Dermis blood vessel endothelial cell (primary cell): ENCODE results near the gene REEP6. TPM values are rescaled to one million over a fixed set of nuclear protein-coding genes. Genes with fewer than 3 reads are reported as not detected.
"Not testable (repeated sequence)": the region's sequence is repeated elsewhere in the genome, so short reads cannot be mapped to it uniquely, and the experiment has no call there.

Experiments used
- DNase-seq: peaks from one replicate; pipeline ENCODE4 v3.0.0; 2010
- total RNA-seq: library from RNA; depleted of rRNA; stranded (reverse); fragments of >200 nt; gene quantifications from 2 replicates; pipeline ENCODE4 v1.2.3, GENCODE V29; 2014

The REEP6 gene
- total RNA-seq, 1 donor from 2014 or later = 0.34 TPM

- DNase-seq = no peak
These were observed 18.8 kb downstream of the REEP6 start for GRCh38 chr19:1509602-1510441.

- DNase-seq = no peak
These were observed 19.4 kb downstream of the REEP6 start for GRCh38 chr19:1510442-1510806.

- DNase-seq = no peak
These were observed 19.8 kb downstream of the REEP6 start for GRCh38 chr19:1510807-1511206.

- DNase-seq = no peak
These were observed 20.6 kb downstream of the REEP6 start for GRCh38 chr19:1511318-1512317.

- no peak for DNase-seq
These were observed 21.9 kb downstream of the REEP6 start, which contains the start of gene ADAMTSL5 for GRCh38 chr19:1512671-1513498. TSS of gene ADAMTSL5 (minus strand) at chr19:1513019. CDS start at chr19:1510943, 2,076 bp downstream.

GRCh38 chr19:1513499-1514294 is 22.7 kb downstream of the REEP6 start:
- peak; percentile 55 for DNase-seq

- no peak for DNase-seq
These were observed 23.3 kb downstream of the REEP6 start for GRCh38 chr19:1514295-1514661.

GRCh38 chr19:1514986-1515721 is 24.2 kb downstream of the REEP6 start:
- DNase-seq = no peak

GRCh38 chr19:1516395-1516753 is 25.4 kb downstream of the REEP6 start:
- DNase-seq = no peak

GRCh38 chr19:1518471-1518870 is 27.5 kb downstream of the REEP6 start:
- no peak for DNase-seq

- DNase-seq = not testable (repeated sequence)
These were observed 28.8 kb downstream of the REEP6 start for GRCh38 chr19:1519802-1520201.

- no peak for DNase-seq
These were observed 29.3 kb downstream of the REEP6 start for GRCh38 chr19:1520203-1520780.

GRCh38 chr19:1521636-1522035 is 30.7 kb downstream of the REEP6 start:
- no peak for DNase-seq

- DNase-seq = no peak
These were observed 31.1 kb downstream of the REEP6 start for GRCh38 chr19:1522061-1522460.

- DNase-seq = no peak
These were observed 31.9 kb downstream of the REEP6 start for GRCh38 chr19:1522838-1523237.

- no peak for DNase-seq
These were observed 32.7 kb downstream of the REEP6 start, which contains the start of gene PLK5 for GRCh38 chr19:1523412-1524286. TSS of gene PLK5 (plus strand) at chr19:1524077. CDS start at chr19:1526997, 2,920 bp downstream.

GRCh38 chr19:1524287-1524971 is 33.4 kb downstream of the REEP6 start:
- no peak for DNase-seq

- no peak for DNase-seq
These were observed 34.0 kb downstream of the REEP6 start for GRCh38 chr19:1524972-1525325.

- no peak for DNase-seq
These were observed 34.4 kb downstream of the REEP6 start for GRCh38 chr19:1525343-1525742.
